K562 (cell line): ENCODE results near the gene ADARB2. TPM values are rescaled to one million over a fixed set of nuclear protein-coding genes. Genes with fewer than 3 reads are reported as not detected.

Experiments used
- ATAC-seq: fragments of 200-7000 bp; cut with Tn5 transposase; 3 replicates; pipeline ENCODE4 v1.9.1; 2020; ENCODE audit warnings: moderate library complexity
- BruUV-seq: library from RNA; stranded (reverse); fragments of 400-500 nt; replicated peaks from 2 replicates; lab custom pipeline; 2021; lab: Mats Ljungman, UMichigan
- CTCF ChIA-PET: fragments of 300-600 bp; formaldehyde crosslinking; extraction: SDS; loops from one replicate; lab custom pipeline; 2021; ENCODE audit warnings: low intra/inter-chr PET ratio; lab: Yijun Ruan, JAX
- POLR2A ChIA-PET: fragments of 300-600, 350-650 bp; sonication (Branson Sonifier 250); formaldehyde crosslinking; extraction: SDS; loops from one replicate; lab custom pipeline; 2021; ENCODE audit warnings: antibody characterized with exemption, inconsistent platforms; lab: Yijun Ruan, JAX
- DNase-seq, 4 experiments: peaks; one replicate each; pipeline versions ENCODE4 v3.0.0 to v3.0.0-alpha.2; 2011 to 2018; ENCODE audit warnings: low spot score in 3 of 4, mixed read lengths in 3 of 4; ENCODE audit errors: extremely low read depth in 1 of 4
- FAIRE-seq: peaks from 2 replicates; lab custom pipeline; 2011; peaks lifted over from hg19 to GRCh38; lab: Jason Lieb, UNC
- H2AFZ ChIP-seq: 2 replicates; pipeline ENCODE4 v1.6.0; 2011; ENCODE audit warnings: low read depth, low read length, control low read depth, inconsistent platforms
- H3K27ac ChIP-seq: fragments of 200-600 bp; 3 replicates; pipeline ENCODE4 v1.8.0; 2011; ENCODE audit warnings: low read depth, mild to moderate bottlenecking, control low read depth, inconsistent platforms, low read length, moderate library complexity, mixed read lengths; ENCODE audit errors: extremely low read depth
- H3K27me3 ChIP-seq, 2 experiments: fragments of 300-600 bp in 1 of 2; 2 replicates in 1 of 2; 3 replicates in 1 of 2; pipeline versions ENCODE4 v1.6.0 to v1.8.0; 2011; ENCODE audit warnings: inconsistent platforms in 2 of 2, low read length in 2 of 2, mild to moderate bottlenecking in 1 of 2, mixed read lengths in 1 of 2, moderate library complexity in 1 of 2; ENCODE audit not compliant: control insufficient read depth in 2 of 2, insufficient read depth in 2 of 2
- H3K36me3 ChIP-seq: fragments of 300-600 bp; 3 replicates; pipeline ENCODE4 v1.8.0; 2011; ENCODE audit warnings: mild to moderate bottlenecking, low read length, inconsistent platforms; ENCODE audit not compliant: control insufficient read depth, insufficient read depth
- H3K4me1 ChIP-seq, 2 experiments: fragments of 200-600 bp in 1 of 2; replicated peaks in 1 of 2; 2 replicates in 1 of 2; 3 replicates in 1 of 2; pipeline versions ENCODE4 v1.5.1 to v1.8.0; 2011; ENCODE audit warnings: inconsistent platforms in 2 of 2, low read length in 2 of 2, mild to moderate bottlenecking in 1 of 2, mixed read lengths in 1 of 2, moderate library complexity in 1 of 2; ENCODE audit not compliant: control insufficient read depth in 2 of 2, insufficient read depth in 2 of 2
- H3K4me2 ChIP-seq: 2 replicates; pipeline ENCODE4 v1.6.1; 2011; ENCODE audit warnings: low read length, control low read depth, inconsistent platforms, mixed read lengths; ENCODE audit not compliant: insufficient read depth
- H3K4me3 ChIP-seq: fragments of 200-600 bp; sonication (generic), shearing (Covaris generic); 2 replicates; pipeline ENCODE4 v1.5.1; 2016; ENCODE audit warnings: control low read depth, inconsistent platforms
- H3K79me2 ChIP-seq: fragments of 200-600 bp; 3 replicates; pipeline ENCODE4 v1.8.0; 2011; ENCODE audit warnings: low read length, inconsistent platforms; ENCODE audit not compliant: control insufficient read depth, insufficient read depth
- H3K9ac ChIP-seq, 2 experiments: 2 replicates each; pipeline versions ENCODE4 v1.6.0 to v1.6.1; 2011; ENCODE audit warnings: low read depth in 2 of 2, low read length in 2 of 2, control low read depth in 1 of 2, inconsistent platforms in 1 of 2, mild to moderate bottlenecking in 1 of 2, mixed read lengths in 1 of 2; ENCODE audit not compliant: insufficient read depth in 1 of 2
- H3K9me1 ChIP-seq: one replicate; pipeline ENCODE4 v1.6.0; 2011; ENCODE audit warnings: inconsistent platforms, mild to moderate bottlenecking, low read length, moderate library complexity; ENCODE audit not compliant: control insufficient read depth, insufficient read depth
- H3K9me3 ChIP-seq: replicated peaks from 2 replicates; pipeline ENCODE4 v1.5.1; 2011; ENCODE audit warnings: low read depth, low read length, inconsistent platforms; ENCODE audit not compliant: control insufficient read depth, insufficient read depth
- H4K20me1 ChIP-seq: replicated peaks from 2 replicates; pipeline ENCODE4 v1.6.1; 2011; ENCODE audit warnings: low read length, inconsistent platforms, mixed read lengths; ENCODE audit not compliant: control insufficient read depth, insufficient read depth
- DACH1 ChIP-seq: fragments of 450-650 bp; IDR thresholded peaks from 2 replicates; pipeline ENCODE4 v1.6.1; 2018; ENCODE audit not compliant: partially characterized antibody
- GTF2B ChIP-seq: IDR thresholded peaks from 2 replicates; pipeline ENCODE4 v1.6.1; 2011; ENCODE audit not compliant: insufficient read length; ENCODE audit errors: extremely low read depth
- KAT8 ChIP-seq: fragments of 450-650 bp; IDR thresholded peaks from 2 replicates; pipeline ENCODE4 v1.6.1; 2016; ENCODE audit warnings: low read depth, mild to moderate bottlenecking
- MYNN ChIP-seq, 2 experiments: sonication (generic); formaldehyde crosslinking in 1 of 2; IDR thresholded peaks; 2 replicates each; pipeline versions ENCODE4 v1.5.0 to v1.6.1; 2016 to 2020; ENCODE audit warnings: antibody characterized with exemption in 1 of 2, missing genetic modification reagents in 1 of 2
- NCOA4 ChIP-seq: fragments of 450-650 bp; IDR thresholded peaks from 2 replicates; pipeline ENCODE4 v1.6.1; 2018; ENCODE audit warnings: mild to moderate bottlenecking; ENCODE audit not compliant: partially characterized antibody
- NUFIP1 ChIP-seq: fragments of 450-650 bp; IDR thresholded peaks from 2 replicates; pipeline ENCODE4 v1.6.1; 2018; ENCODE audit not compliant: partially characterized antibody
- RBFOX2 ChIP-seq: fragments of 200-400 bp; formaldehyde crosslinking; IDR thresholded peaks from 2 replicates; pipeline ENCODE4 v1.6.1; 2017; ENCODE audit warnings: low read depth, mild to moderate bottlenecking, low read length, moderate library complexity
- SNAPC5 ChIP-seq: fragments of 250-450 bp; sonication (Bioruptor Pico); IDR thresholded peaks from 2 replicates; pipeline ENCODE4 v1.8.0; 2021; ENCODE audit warnings: moderate library complexity, mild to moderate bottlenecking, inconsistent platforms
- ZC3H4 ChIP-seq: sonication (generic); formaldehyde crosslinking; IDR thresholded peaks from 2 replicates; pipeline ENCODE4 v1.9.0; 2021; ENCODE audit warnings: missing genetic modification reagents, borderline replicate concordance
- ZNF311 ChIP-seq: fragments of 250-450 bp; sonication (Bioruptor Pico); IDR thresholded peaks from 2 replicates; pipeline ENCODE4 v1.4.0; 2020; ENCODE audit warnings: mild to moderate bottlenecking, moderate library complexity
- ZNF609 ChIP-seq: sonication (generic); formaldehyde crosslinking; IDR thresholded peaks from 2 replicates; pipeline ENCODE4 v1.8.1; 2023; ENCODE audit warnings: missing genetic modification reagents, mild to moderate bottlenecking, borderline replicate concordance
- WGBS: fragments of 100-300 bp; shearing (Covaris generic); methylation state at CpG from one replicate; pipeline ENCODE4 v1.1.6; 2016; ENCODE audit warnings: low coverage, mixed read lengths; ENCODE audit not compliant: insufficient coverage; ENCODE audit errors: missing lambda C conversion rate; 5-methylcytosine and 5-hydroxymethylcytosine counted together
- in situ Hi-C: fragments of 300-500 bp; cut with MboI; formaldehyde crosslinking; loops from 4 replicates; pipeline ENCODE4 v1.15.0; 2018; ENCODE audit warnings: inconsistent platforms, mixed read lengths
- intact Hi-C: fragments of 100-400 bp; cut with micrococcal nuclease; formaldehyde crosslinking; loops from 2 replicates; pipeline ENCODE4 v1.14.2; 2022
- polyA plus RNA-seq, 8 experiments: library from polyadenylated mRNA; depleted of rRNA in 4 of 8; stranded (reverse) in 5 of 8; unstranded in 3 of 8; fragments of >200 nt; fragmentation: Nextera tagmentation in 2 of 8; fragmentation: Illumina TruSeq in 1 of 8; extraction: Ambion mirVana in 2 of 8; extraction: Trizol in 1 of 8; gene quantifications; 2 replicates each; pipeline versions ENCODE4 v1.2.1 to v1.2.3, GENCODE V29; 2011 to 2014; ENCODE audit warnings: inconsistent platforms in 1 of 8, missing spikeins in 1 of 8
- total RNA-seq, 7 experiments: library from RNA; depleted of rRNA in 6 of 7; stranded (reverse); fragments of >200 nt in 6 of 7; fragmentation: Illumina TruSeq in 2 of 7; extraction: Trizol in 2 of 7; gene quantifications; 2 replicates each; pipeline versions ENCODE4 v1.2.1 to v1.2.3, GENCODE V29; 2011 to 2021; ENCODE audit warnings: low replicate concordance in 1 of 7

ADARB2 gene
- total and polyA plus RNA-seq, 9 of the 15 experiments (the other 6 are each of a cell fraction or from before 2014, with no cell fraction given), result not detected

GRCh38 chr10:1629326-1630198, 107.8 kb downstream of the ADARB2 start:
- Histone ChIP-seq H4K20me1 (no peaks in the 10 kb centered on the region; the same call in 1 of the 2 replicates), H3K4me3 (no peak overlapping the region), H3K27me3 (peaks cover 9 to 53% of the 10 kb centered on the region in 2 experiments), H3K9me1 (no peaks in the 10 kb centered on the region), H3K79me2 (no peaks in the 10 kb centered on the region), H3K4me2 (no peak overlapping the region), H3K27ac (no peak overlapping the region), H3K36me3 (no peaks in the 10 kb centered on the region), H3K9me3 (no peaks in the 10 kb centered on the region), H3K4me1 (no peaks in the 10 kb centered on the region), H2AFZ (no peak overlapping the region), H3K9ac (no peak overlapping the region)
- DNase-seq (no peak), FAIRE-seq (no peak), ATAC-seq (no peak)
- WGBS, result 2% methylated on average over 16 of the region's 18 CpGs
- BruUV-seq, result no TSS peak
- POLR2A ChIA-PET, result no interaction called here
- in situ Hi-C loops, result no loop called here
- TF ChIP-seq GTF2B (no peak), ZC3H4 (CRISPR knock-in tag) (no peak), SNAPC5 (CRISPR knock-in tag) (no peak), NUFIP1 (no peak), MYNN (IDR thresholded peaks at IDR 0.05) (no peak), MYNN (CRISPR knock-in tag; IDR thresholded peaks at IDR 0.05) (no peak), NCOA4 (no peak), RBFOX2 (no peak), KAT8 (no peak), DACH1 (no peak), ZNF609 (CRISPR knock-in tag) (no peak), ZNF311 (CRISPR knock-in tag) (no peak)
- intact Hi-C loops, result no loop called here
- CTCF ChIA-PET, result no interaction called here
